GM12878 (cell line): ENCODE measurements around the gene SPHKAP. TPM values are rescaled to one million over a fixed set of nuclear protein-coding genes. Genes with fewer than 3 reads are reported as not detected.
"Not testable (repeated sequence)": the region's sequence is repeated elsewhere in the genome, so short reads cannot be mapped to it uniquely, and the experiment has no call there.

Experiments
- ATAC-seq: fragments of 200-7000 bp; cut with Tn5 transposase; 3 replicates; pipeline ENCODE4 v1.9.1; 2020; ENCODE audit warnings: mild to moderate bottlenecking, moderate library complexity
- BruUV-seq: library from RNA; stranded (reverse); fragments of 400-500 nt; replicated peaks from 2 replicates; lab custom pipeline; 2021; lab: Mats Ljungman, UMichigan
- CTCF ChIA-PET: fragments of 300-600 bp; sonication (Branson Sonifier 250); formaldehyde crosslinking; extraction: SDS; loops from one replicate; lab custom pipeline; 2021; ENCODE audit warnings: inconsistent platforms; lab: Yijun Ruan, JAX
- POLR2A ChIA-PET: fragments of 350-600 bp; formaldehyde crosslinking; extraction: SDS; loops from one replicate; lab custom pipeline; 2021; ENCODE audit warnings: inconsistent platforms; lab: Charles Lee
- RAD21 ChIA-PET: fragments of 300-600 bp; sonication (Branson Sonifier 250); formaldehyde crosslinking; loops from one replicate; lab custom pipeline; 2023; ENCODE audit warnings: antibody characterized with exemption; ENCODE audit not compliant: unreplicated experiment; lab: Charles Lee
- SMC1A ChIA-PET: fragments of 300-600 bp; sonication (Branson Sonifier 250); formaldehyde crosslinking; loops from one replicate; lab custom pipeline; 2023; ENCODE audit not compliant: unreplicated experiment, uncharacterized antibody; lab: Charles Lee
- DNase-seq: peaks from one replicate; pipeline ENCODE4 v3.0.0-alpha.2; 2011; ENCODE audit warnings: low read depth, low spot score
- FAIRE-seq: peaks from 3 replicates; lab custom pipeline; 2011; peaks lifted over from hg19 to GRCh38; lab: Jason Lieb, UNC
- H2AFZ ChIP-seq: 2 replicates; pipeline ENCODE4 v1.6.0; 2011; ENCODE audit warnings: low read depth, low read length, control low read depth; ENCODE audit not compliant: control insufficient read depth
- H3K27ac ChIP-seq: 2 replicates; pipeline ENCODE4 v1.5.1; 2011; ENCODE audit warnings: control low read depth; ENCODE audit not compliant: control insufficient read depth, insufficient read depth
- H3K27me3 ChIP-seq, 2 experiments: replicated peaks in 1 of 2; 2 replicates each; pipeline versions ENCODE4 v1.6.0 to v1.6.1; 2011; ENCODE audit warnings: low read length in 1 of 2; ENCODE audit not compliant: control insufficient read depth in 2 of 2, insufficient read depth in 2 of 2
- H3K36me3 ChIP-seq, 2 experiments: 2 replicates each; pipeline ENCODE4 v1.5.1; 2011; ENCODE audit warnings: low read length in 1 of 2; ENCODE audit not compliant: control insufficient read depth in 2 of 2, insufficient read depth in 2 of 2
- H3K4me1 ChIP-seq: 2 replicates; pipeline ENCODE4 v1.6.1; 2011; ENCODE audit warnings: mild to moderate bottlenecking, low read length, moderate library complexity, mixed read lengths; ENCODE audit not compliant: control insufficient read depth, insufficient read depth
- H3K4me2 ChIP-seq: 2 replicates; pipeline ENCODE4 v1.6.0; 2011; ENCODE audit warnings: control low read depth; ENCODE audit not compliant: control insufficient read depth, insufficient read depth
- H3K4me3 ChIP-seq: fragments of 200-600 bp; sonication (generic); 2 replicates; pipeline ENCODE4 v1.5.1; 2016
- H3K79me2 ChIP-seq: 2 replicates; pipeline ENCODE4 v1.6.0; 2011; ENCODE audit warnings: low read length; ENCODE audit not compliant: control insufficient read depth, insufficient read depth
- H3K9ac ChIP-seq: 2 replicates; pipeline ENCODE4 v1.8.0; 2011; ENCODE audit warnings: low read length, control low read depth, mixed read lengths; ENCODE audit not compliant: control insufficient read depth, insufficient read depth
- H3K9me3 ChIP-seq: replicated peaks from 3 replicates; pipeline ENCODE4 v1.5.1; 2011; ENCODE audit warnings: mild to moderate bottlenecking, low read length; ENCODE audit not compliant: control insufficient read depth, insufficient read depth
- H4K20me1 ChIP-seq: 2 replicates; pipeline ENCODE4 v1.6.0; 2011; ENCODE audit not compliant: control insufficient read depth, insufficient read depth
- CREB1 ChIP-seq: IDR thresholded peaks from 2 replicates; pipeline ENCODE4 v1.6.1; 2012; ENCODE audit warnings: low read depth, mild to moderate bottlenecking, inconsistent platforms
- HDGF ChIP-seq: fragments of 450-650 bp; IDR thresholded peaks from 2 replicates; pipeline ENCODE4 v1.6.1; 2016; ENCODE audit warnings: antibody characterized with exemption
- MXI1 ChIP-seq: fragments of 150-350 bp; IDR thresholded peaks from 2 replicates; pipeline ENCODE4 v1.6.1; 2011; ENCODE audit warnings: low read depth, mild to moderate bottlenecking, inconsistent platforms, low read length, improper control_type of control experiment
- WGBS: methylation state at CpG from one replicate; pipeline ENCODE4 v1.1.6; 2016; ENCODE audit warnings: low lambda C conversion rate; ENCODE audit not compliant: insufficient replicate concordance, insufficient coverage; ENCODE audit errors: missing lambda C conversion rate; 5-methylcytosine and 5-hydroxymethylcytosine counted together
- in situ Hi-C: fragments of 300-500 bp; cut with MboI; formaldehyde crosslinking; loops from 9 replicates; pipeline ENCODE4 v1.14.3; 2018; ENCODE audit warnings: mixed read lengths
- intact Hi-C: fragments of 100-400 bp; cut with micrococcal nuclease; formaldehyde crosslinking; loops from one replicate; pipeline ENCODE4 v1.14.2; 2022; ENCODE audit not compliant: unreplicated experiment
- polyA plus RNA-seq, 11 experiments: library from polyadenylated mRNA; depleted of rRNA in 4 of 11; unstranded in 6 of 11; stranded (reverse) in 5 of 11; fragments of >200 nt; fragmentation: Nextera tagmentation in 4 of 11; fragmentation: Illumina TruSeq in 1 of 11; extraction: Ambion mirVana in 4 of 11; extraction: Trizol in 1 of 11; gene quantifications; 1 replicate in 1 of 11; 2 replicates in 10 of 11; pipeline versions ENCODE4 v1.2.1 to v1.2.3, GENCODE V29; 2011 to 2016; ENCODE audit warnings: inconsistent platforms in 2 of 11, missing spikeins in 2 of 11, low read depth in 1 of 11
- total RNA-seq, 4 experiments: library from RNA; depleted of rRNA in 3 of 4; stranded (reverse); fragments of >200 nt in 3 of 4; fragmentation: Illumina TruSeq in 1 of 4; extraction: Trizol in 1 of 4; gene quantifications; 2 replicates each; pipeline versions ENCODE4 v1.2.1 to v1.2.3, GENCODE V29; 2013 to 2021
- TF ChIP-seq, protein P1 (sequence below): IDR thresholded peaks from 2 replicates; pipeline ENCODE4 v1.6.1; 2012; ENCODE audit warnings: low read depth, low read length, improper control_type of control experiment

The SPHKAP gene
- total and polyA plus RNA-seq, 10 of the 15 experiments (the other 5 are each of a cell fraction or from before 2014, with no cell fraction given) = 0.03 TPM; not detected in 9

DNA sequence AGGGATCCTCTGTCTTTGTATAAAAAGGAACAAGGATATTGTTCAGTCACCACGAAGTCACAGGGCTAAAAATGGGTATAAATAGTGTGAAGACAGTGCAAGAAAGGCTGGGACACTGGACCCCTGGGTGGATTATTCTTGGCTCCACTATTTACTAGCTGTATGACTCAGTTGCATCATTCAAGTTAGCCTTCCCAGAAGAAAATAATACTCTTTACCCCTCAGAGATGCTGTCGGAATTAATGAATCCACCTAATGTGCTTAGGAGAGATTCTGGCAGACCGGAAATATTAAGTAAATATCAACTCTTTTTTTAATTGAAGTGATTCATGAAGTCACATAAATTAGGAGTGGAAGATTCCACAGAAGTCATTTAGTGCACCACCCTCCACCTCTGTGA lies 98.9 kb downstream of the SPHKAP start:
- TF ChIP-seq MXI1 = no peak
- in situ Hi-C loops = no loop called here
- no peak overlapping the region for H2AFZ ChIP-seq
- H3K4me3 ChIP-seq = no peak overlapping the region
- DNase-seq = no peak
- ChIA-PET POLR2A (no interaction called here), RAD21 (no interaction called here), CTCF (no interaction called here), SMC1A (no interaction called here)
- BruUV-seq = no TSS peak
- no peaks in the 10 kb centered on the region for H3K27me3 ChIP-seq
- H3K79me2 ChIP-seq = no peaks in the 10 kb centered on the region
- H3K9ac ChIP-seq = no peak overlapping the region
- no peaks in the 10 kb centered on the region for H3K36me3 ChIP-seq
- no peaks in the 10 kb centered on the region for H4K20me1 ChIP-seq
- no peak overlapping the region for H3K27ac ChIP-seq
- WGBS = 30% methylated on average over 3 of the region's 3 CpGs
- ATAC-seq = no peak
- H3K9me3 ChIP-seq = no peaks in the 10 kb centered on the region
- H3K4me1 ChIP-seq = no peaks in the 10 kb centered on the region
- H3K4me2 ChIP-seq = no peak overlapping the region
- intact Hi-C loops = no loop called here
- FAIRE-seq = no peak

DNA sequence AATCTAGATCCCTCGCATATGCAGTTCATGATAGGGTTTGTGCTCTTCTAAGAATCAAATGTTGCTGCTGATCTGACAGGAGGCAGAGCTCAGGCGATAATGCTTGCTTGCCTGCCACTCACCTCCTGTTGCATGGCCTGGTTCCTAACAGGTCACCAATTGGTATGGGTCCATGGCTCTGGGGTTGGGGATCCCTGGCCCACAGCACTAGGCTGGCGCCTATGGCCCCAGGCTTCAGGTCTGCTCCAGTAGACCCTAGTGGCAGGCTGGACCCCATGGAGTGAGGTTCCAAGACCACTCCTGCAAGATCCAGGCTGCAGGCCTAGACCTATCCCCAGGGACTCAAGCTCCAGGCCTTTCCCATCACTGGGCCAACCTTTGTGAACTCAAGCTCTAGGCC lies 102.3 kb downstream of the SPHKAP start:
- WGBS = 29% methylated on average over 3 of the region's 3 CpGs
- CTCF ChIA-PET = no interaction called here
- SMC1A ChIA-PET = no interaction called here
- H3K4me2 ChIP-seq = no peak overlapping the region
- H3K79me2 ChIP-seq = no peaks in the 10 kb centered on the region
- BruUV-seq = no TSS peak
- H3K4me1 ChIP-seq = no peaks in the 10 kb centered on the region
- no peak for ATAC-seq
- H2AFZ ChIP-seq = no peak overlapping the region
- no peak for FAIRE-seq
- RAD21 ChIA-PET = no interaction called here
- no peaks in the 10 kb centered on the region for H3K9me3 ChIP-seq
- no peaks in the 10 kb centered on the region for H3K27me3 ChIP-seq
- no peak overlapping the region for H3K4me3 ChIP-seq
- H3K27ac ChIP-seq = no peak overlapping the region
- no peak for DNase-seq
- POLR2A ChIA-PET = no interaction called here
- H4K20me1 ChIP-seq = no peaks in the 10 kb centered on the region
- in situ Hi-C loops (no loop called here), intact Hi-C loops (no loop called here)
- TF ChIP-seq, protein P1, sequence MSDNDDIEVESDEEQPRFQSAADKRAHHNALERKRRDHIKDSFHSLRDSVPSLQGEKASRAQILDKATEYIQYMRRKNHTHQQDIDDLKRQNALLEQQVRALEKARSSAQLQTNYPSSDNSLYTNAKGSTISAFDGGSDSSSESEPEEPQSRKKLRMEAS = no peak
- TF ChIP-seq CREB1 (no peak), HDGF (no peak)
- no peaks in the 10 kb centered on the region for H3K36me3 ChIP-seq
- no peak overlapping the region for H3K9ac ChIP-seq

DNA sequence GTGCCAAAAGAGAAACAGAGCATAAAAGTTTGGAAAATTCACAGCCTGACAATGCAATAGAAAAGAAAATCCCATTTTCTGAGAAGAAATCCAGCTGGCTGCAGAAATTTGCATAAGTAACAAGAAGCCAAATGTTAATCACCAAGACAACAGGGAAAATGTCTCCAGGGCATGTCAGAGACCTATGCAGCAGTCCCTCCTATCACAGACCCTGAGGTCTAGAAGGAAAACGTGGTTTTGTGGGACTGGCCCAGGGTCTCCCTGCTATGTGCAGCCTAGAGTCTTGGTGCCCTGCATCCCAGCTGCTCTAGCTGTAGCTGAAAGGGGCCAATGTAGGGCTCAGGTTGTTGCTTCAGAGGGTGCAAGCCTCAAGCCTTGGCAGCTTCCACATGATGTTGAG lies 104.8 kb downstream of the SPHKAP start:
- intact Hi-C loops, H3K36me3 ChIP-seq, H3K27ac ChIP-seq, H2AFZ ChIP-seq, H3K79me2 ChIP-seq, H3K4me3 ChIP-seq, ATAC-seq, POLR2A ChIA-PET, FAIRE-seq, DNase-seq, in situ Hi-C loops, H3K9me3 ChIP-seq, CTCF ChIA-PET, RAD21 ChIA-PET, H3K4me1 ChIP-seq, H4K20me1 ChIP-seq, H3K9ac ChIP-seq, SMC1A ChIA-PET, H3K4me2 ChIP-seq, BruUV-seq, H3K27me3 ChIP-seq: not testable (repeated sequence)
- 0% methylated on average over 1 of the region's 1 CpG for WGBS
